MCF 10A (cell line): ENCODE results near the gene FARP1. TPM values are rescaled to one million over a fixed set of nuclear protein-coding genes. Genes with fewer than 3 reads are reported as not detected.

Experiments
- BruUV-seq: library from RNA; stranded (reverse); fragments of 400-500 nt; replicated peaks from 2 replicates; lab custom pipeline; 2021; lab: Mats Ljungman, UMichigan
- CTCF ChIA-PET: fragments of 300-600 bp; sonication (Branson Sonifier 250); formaldehyde crosslinking; extraction: SDS; loops from one replicate; lab custom pipeline; 2021; ENCODE audit warnings: antibody characterized with exemption, inconsistent platforms; lab: Yijun Ruan, JAX
- POLR2A ChIA-PET: fragments of 300-600, 350-650 bp; sonication (Branson Sonifier 250); formaldehyde crosslinking; extraction: SDS; loops from one replicate; lab custom pipeline; 2020; ENCODE audit warnings: antibody characterized with exemption, inconsistent platforms; lab: Yijun Ruan, JAX
- DNase-seq: peaks from one replicate; pipeline ENCODE4 v3.0.0-alpha.2; 2018; ENCODE audit not compliant: unreplicated experiment
- H3K27ac Mint-ChIP-seq: one replicate; pipeline ENCODE4 v1.8.0; 2022; ENCODE audit warnings: mild to moderate bottlenecking, low read depth, mixed read lengths; ENCODE audit not compliant: unreplicated experiment
- H3K27me3 Mint-ChIP-seq: one replicate; pipeline ENCODE4 v1.8.0; 2022; ENCODE audit warnings: mixed read lengths; ENCODE audit not compliant: insufficient read depth, unreplicated experiment
- H3K36me3 Mint-ChIP-seq: one replicate; pipeline ENCODE4 v1.8.0; 2022; ENCODE audit warnings: mild to moderate bottlenecking, moderate library complexity, mixed read lengths; ENCODE audit not compliant: insufficient read depth, unreplicated experiment
- H3K4me1 Mint-ChIP-seq: one replicate; pipeline ENCODE4 v1.8.0; 2022; ENCODE audit warnings: mixed read lengths; ENCODE audit not compliant: insufficient read depth, unreplicated experiment
- H3K4me3 Mint-ChIP-seq: one replicate; pipeline ENCODE4 v1.8.0; 2022; ENCODE audit warnings: mild to moderate bottlenecking, moderate library complexity, mixed read lengths; ENCODE audit not compliant: unreplicated experiment
- H3K9me3 Mint-ChIP-seq: one replicate; pipeline ENCODE4 v1.8.0; 2022; ENCODE audit warnings: mixed read lengths; ENCODE audit not compliant: unreplicated experiment
- intact Hi-C: fragments of 100-400 bp; cut with micrococcal nuclease; formaldehyde crosslinking; loops from 2 replicates; pipeline ENCODE4 v1.14.1; 2022
- total RNA-seq: library from RNA; stranded (reverse); gene quantifications from 2 replicates; pipeline ENCODE4 v1.2.3, GENCODE V29; 2022
- TF ChIP-seq, protein P1 (sequence below): fragments of 200-600 bp; IDR thresholded peaks from one replicate; pipeline ENCODE4 v1.8.0; 2022; ENCODE audit warnings: antibody characterized with exemption, mild to moderate bottlenecking; ENCODE audit not compliant: unreplicated experiment

FARP1 gene
- total RNA-seq, 1 experiment from 2014 or later, result 30.1 TPM

DNA sequence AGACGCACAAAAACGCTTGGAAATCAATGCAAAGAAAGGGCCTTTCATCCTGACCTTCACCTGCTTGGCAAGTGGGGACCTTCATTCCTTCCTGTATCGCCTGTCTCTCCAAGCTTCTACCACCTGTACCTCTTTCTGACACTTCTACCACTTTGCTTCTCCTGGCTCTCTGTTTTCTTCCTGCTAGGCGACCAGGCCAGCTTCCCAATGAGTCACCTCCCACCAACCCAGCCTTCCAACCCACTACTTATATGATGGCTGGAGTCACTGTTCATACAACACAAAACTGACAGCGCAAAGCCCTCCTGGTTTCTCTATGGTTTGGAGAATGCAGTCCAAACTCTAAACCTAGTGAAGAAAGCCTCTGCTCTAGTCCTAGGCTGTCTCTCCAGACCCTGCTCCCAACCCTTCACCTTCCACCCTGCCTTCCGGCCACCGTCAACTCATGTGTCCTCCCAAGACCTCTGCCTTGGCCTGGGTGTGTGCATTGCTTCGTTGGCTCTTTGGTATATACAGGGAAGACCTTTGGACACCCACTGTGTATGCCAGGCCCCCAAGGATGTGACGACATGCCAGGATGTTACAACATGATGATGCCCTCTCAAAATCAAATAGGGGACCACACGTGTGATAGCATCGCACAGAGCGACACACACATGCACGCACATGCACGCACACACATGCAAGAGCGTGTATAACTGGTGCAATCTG is 285.5 kb downstream of the FARP1 start:
- Mint-ChIP-seq H3K36me3 (no peaks in the 10 kb centered on the region), H3K9me3 (no peaks in the 10 kb centered on the region), H3K4me1 (no peaks in the 10 kb centered on the region), H3K27me3 (no peaks in the 10 kb centered on the region), H3K4me3 (no peak overlapping the region), H3K27ac (no peak overlapping the region)
- TF ChIP-seq, protein P1, sequence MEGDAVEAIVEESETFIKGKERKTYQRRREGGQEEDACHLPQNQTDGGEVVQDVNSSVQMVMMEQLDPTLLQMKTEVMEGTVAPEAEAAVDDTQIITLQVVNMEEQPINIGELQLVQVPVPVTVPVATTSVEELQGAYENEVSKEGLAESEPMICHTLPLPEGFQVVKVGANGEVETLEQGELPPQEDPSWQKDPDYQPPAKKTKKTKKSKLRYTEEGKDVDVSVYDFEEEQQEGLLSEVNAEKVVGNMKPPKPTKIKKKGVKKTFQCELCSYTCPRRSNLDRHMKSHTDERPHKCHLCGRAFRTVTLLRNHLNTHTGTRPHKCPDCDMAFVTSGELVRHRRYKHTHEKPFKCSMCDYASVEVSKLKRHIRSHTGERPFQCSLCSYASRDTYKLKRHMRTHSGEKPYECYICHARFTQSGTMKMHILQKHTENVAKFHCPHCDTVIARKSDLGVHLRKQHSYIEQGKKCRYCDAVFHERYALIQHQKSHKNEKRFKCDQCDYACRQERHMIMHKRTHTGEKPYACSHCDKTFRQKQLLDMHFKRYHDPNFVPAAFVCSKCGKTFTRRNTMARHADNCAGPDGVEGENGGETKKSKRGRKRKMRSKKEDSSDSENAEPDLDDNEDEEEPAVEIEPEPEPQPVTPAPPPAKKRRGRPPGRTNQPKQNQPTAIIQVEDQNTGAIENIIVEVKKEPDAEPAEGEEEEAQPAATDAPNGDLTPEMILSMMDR, result no peak
- ChIA-PET CTCF (no interaction called here), POLR2A (no interaction called here)
- no peak for DNase-seq
- no TSS peak for BruUV-seq
- intact Hi-C loops, result no loop called here

DNA sequence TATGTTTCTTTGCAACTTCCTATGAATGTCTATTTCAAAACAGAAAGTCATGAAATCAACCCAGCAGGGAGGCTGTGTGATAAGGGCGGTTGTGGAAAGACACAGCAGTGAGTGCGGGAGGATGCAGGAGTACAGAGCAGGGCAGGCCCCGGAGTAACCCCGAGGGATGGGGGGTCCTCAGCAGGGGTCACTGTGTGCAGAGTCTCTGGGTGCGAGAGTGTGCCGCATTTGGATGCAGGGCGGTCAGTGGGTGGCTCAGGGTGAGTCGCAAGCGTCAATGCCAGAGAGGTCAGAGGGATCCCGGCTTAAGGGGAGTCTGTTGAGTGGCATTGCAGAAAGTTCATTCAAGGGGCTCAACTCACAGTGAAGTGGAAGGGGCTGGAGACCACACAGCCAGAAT is 286.2 kb downstream of the FARP1 start:
- H3K4me3 Mint-ChIP-seq, result no peak overlapping the region
- ChIA-PET POLR2A (no interaction called here), CTCF (no interaction called here)
- no peak overlapping the region for H3K27ac Mint-ChIP-seq
- H3K27me3 Mint-ChIP-seq, result no peaks in the 10 kb centered on the region
- intact Hi-C loops, result no loop called here
- no peaks in the 10 kb centered on the region for H3K9me3 Mint-ChIP-seq
- BruUV-seq, result no TSS peak
- H3K4me1 Mint-ChIP-seq, result no peaks in the 10 kb centered on the region
- no peaks in the 10 kb centered on the region for H3K36me3 Mint-ChIP-seq
- no peak for DNase-seq
- TF ChIP-seq, protein P1, result no peak

DNA sequence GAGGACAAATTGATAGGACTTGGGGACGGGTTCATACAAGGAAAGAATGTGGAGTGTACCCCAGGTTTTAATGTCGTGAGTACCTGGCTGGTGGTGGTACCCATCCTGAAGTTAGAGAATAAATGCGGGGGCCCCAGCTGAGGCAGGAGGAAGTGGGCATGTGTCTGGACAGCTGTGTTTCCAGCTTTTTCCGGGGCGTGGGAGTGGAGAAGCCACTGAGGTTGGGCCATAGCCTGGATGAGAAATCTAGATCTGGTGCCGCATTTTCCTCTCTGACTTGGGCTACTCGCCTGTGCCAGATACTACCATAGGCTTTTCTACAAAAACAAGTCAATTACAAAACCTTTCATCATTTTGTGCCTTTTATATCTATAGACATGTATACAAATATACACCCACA is 286.6 kb downstream of the FARP1 start:
- ChIA-PET POLR2A (no interaction called here), CTCF (interaction anchor here (0.6 to 1.6 kb wide), 2 partner anchors 224 to 286 kb away, joined by 3 read pairs; no protein-coding TSS in a partner anchor)
- H3K9me3 Mint-ChIP-seq, result no peaks in the 10 kb centered on the region
- no TSS peak for BruUV-seq
- no peaks in the 10 kb centered on the region for H3K4me1 Mint-ChIP-seq
- no peak overlapping the region for H3K27ac Mint-ChIP-seq
- H3K27me3 Mint-ChIP-seq, result no peaks in the 10 kb centered on the region
- intact Hi-C loops, result no loop called here
- no peak overlapping the region for H3K4me3 Mint-ChIP-seq
- TF ChIP-seq, protein P1, result no peak
- H3K36me3 Mint-ChIP-seq, result no peaks in the 10 kb centered on the region
- no peak for DNase-seq

DNA sequence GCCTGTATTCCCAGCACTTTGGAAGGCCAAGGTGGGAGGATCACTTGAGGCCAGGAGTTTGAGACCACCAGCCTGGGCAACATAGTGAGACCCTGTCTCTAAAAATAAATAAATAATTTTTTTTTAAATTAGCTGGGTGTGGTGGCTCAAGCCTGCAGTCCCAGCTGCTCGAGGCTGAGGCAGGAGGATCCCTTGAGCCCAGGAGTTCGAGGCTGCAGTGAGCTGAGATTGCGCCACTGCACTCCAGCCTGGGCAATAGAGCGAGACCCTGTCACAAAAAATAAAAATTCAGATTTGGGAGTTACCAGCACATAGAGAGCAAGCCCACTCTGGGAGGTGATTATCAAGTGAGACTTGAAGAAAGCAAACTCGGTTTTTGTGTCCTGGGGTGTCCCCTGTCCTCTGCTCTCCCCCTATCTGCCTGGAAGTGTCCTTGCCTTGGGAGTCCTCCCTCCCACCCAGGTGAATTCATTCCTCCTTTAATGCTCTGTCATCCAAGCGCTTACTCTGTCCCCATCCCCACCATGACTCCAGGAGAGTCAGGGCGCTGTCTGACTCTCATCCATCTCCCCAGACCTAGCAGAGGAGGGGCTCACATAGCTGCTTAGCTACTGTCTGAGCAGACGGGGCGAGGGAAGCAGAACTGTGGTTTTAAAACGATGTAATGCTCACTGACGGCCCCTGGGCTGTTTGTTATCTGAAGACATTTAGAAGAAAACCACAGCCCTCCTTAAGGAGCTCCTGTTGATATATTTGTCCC is 287.3 kb downstream of the FARP1 start:
- BruUV-seq, result no TSS peak
- POLR2A ChIA-PET, result no interaction called here

More for the DNA sequence above, 287.3 kb downstream of the FARP1 start:
- TF ChIP-seq, protein P1, result no peak
- Mint-ChIP-seq H3K27ac (no peak overlapping the region), H3K27me3 (no peaks in the 10 kb centered on the region), H3K4me1 (no peaks in the 10 kb centered on the region), H3K9me3 (no peaks in the 10 kb centered on the region), H3K4me3 (no peak overlapping the region), H3K36me3 (no peaks in the 10 kb centered on the region)
- DNase-seq, result no peak
- intact Hi-C loops, result no loop called here
- CTCF ChIA-PET, result interaction anchor here (0.6 to 2.4 kb wide), 4 partner anchors 223 to 573 kb away, joined by 3 to 15 read pairs (median 3); no protein-coding TSS in a partner anchor
